GM21367 (cell line): ENCODE results near the gene TRIO.

Experiments used
- ATAC-seq: cut with Tn5 transposase; IDR thresholded peaks from one replicate; pipeline ENCODE4 v1.9.1; 2021; ENCODE audit not compliant: unreplicated experiment

TRIO gene

DNA sequence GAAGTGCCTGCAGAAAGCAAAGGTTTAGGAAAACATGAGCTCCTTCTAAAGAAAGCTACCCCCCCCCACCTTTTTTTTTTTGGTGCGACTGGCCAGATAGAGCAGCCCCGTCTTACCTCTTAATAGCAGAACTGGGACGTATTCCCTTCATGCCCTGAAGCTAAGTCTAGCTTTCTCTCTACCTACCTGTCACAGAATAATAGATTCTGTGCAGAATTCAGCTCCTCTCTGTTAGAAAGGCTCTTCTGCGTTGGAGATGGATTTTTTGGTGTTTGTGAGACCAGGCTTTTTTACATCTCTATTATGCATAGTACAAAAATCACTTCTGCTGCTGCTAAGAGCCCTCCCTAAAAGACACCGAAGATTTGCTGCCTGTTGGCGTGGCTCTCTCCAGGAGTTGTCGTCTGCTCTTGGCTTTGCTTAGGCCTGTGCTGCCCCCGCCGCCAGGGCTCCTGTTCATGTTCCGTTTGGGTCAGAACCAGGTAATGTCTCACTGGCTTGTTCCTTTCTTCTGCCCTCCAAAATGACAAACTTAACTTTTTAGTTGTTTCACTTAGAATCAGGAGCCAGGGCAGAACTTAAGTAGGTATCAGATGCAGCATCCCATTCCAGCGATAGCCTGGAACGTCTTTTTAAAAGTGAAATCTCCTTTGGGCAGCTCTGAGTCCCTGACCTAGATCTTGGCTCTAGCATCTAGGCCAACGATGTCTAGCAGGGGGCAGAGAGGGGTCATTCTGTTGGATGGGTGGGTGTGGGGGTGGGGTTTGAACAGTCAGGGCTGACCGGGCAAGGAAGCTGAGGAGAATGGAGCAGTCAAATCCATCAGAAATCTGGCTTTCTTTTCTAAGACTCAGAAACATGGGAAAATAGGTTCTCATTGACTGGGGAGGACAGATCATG, 2.5 kb downstream of the TRIO start:
- no peak for ATAC-seq

DNA sequence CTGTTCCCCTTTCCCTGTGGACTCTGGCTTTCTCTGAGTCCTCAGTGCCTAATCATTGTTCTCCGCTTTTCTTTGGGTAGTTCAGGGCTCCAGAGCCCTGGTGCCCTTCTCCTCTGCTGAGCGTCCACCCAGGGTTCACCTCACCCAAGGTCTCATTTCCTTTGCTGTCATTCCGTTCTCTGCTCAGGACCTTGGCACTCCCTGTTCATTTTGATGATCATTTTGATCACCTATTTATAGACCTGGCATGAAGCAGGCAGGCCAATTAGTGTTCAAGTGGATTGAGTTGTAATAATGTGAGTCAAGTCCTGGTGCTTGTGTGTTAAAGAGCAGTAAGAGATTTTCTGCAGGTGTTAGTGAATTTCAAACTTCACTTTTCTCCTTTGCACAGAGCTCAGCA, 3.6 kb downstream of the TRIO start:
- no peak for ATAC-seq

DNA sequence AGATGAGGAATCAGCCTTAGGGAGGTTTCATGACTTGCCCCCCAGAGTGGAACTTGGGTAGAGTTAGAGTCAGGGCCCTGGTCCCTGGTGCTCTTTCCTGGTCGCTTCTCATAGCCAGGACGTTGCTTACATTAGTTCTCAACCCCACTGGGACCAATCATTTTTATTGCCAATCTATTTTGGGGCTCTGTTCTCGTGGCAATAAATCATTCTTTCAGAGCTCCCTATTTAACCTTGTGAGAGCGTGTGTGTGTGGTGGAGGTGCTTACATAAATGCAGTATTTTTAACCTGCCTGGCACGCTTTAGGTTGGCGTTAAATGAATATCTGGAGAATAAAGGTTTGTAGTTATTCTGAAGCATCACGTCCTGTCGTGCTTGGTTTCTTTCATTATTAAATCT, 4.1 kb downstream of the TRIO start:
- no peak for ATAC-seq

DNA sequence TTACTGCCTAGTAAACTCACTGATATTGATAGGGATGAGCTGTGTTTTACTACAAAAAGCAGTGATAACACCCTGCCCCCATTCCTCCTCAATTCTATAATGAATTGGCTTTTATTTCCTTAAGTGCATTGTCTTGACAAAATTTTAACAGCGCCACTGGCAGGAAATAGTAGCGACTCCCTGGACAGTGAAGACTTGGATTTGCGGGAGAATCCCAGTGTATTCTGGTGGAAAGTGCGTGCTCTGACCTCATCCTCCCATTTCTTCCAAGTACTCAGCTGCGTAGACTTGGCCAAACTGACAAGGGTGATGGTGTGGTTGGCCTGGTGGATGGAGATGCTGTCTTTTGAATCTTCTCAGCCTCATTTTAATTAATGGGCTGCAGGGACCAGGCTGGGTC, 5.3 kb downstream of the TRIO start:
- no peak for ATAC-seq

DNA sequence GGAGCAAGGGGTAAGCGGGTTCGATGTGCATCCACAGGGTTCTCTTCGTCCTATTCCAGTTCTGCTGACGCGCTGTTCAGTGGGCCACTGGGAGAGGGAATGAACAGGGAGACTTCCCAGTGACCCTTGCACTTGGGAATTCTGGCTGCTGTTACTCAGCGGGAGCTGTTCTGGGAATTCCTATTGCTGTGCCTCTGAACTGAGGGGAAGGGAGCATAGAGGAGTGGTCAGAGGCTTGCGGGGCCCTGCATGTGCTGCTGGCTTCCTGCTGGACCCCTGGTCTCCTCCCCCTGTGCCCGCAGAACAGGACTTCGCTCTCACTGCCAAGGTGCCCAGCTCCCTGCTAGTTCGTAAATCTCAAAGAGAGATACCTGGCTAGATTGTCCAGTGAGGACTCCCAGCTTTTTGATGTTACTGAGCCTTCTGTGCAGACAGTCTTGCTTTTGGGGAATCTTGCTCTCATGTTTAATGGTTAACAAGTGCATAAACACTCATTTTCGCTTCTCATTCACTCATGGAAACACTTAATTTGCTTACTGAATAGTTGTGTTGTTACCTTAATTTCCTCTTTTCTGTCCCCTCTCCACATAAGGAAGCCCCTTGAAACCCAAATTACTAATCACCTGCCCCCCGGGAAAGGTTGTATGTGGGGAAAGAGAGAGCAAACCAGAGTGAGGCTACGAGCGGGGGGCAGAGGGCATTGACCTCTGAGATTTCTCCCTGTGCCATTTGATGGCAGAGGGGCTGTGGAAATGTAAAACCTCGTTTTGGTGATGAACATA, 5.9 kb downstream of the TRIO start:
- ATAC-seq: no peak

DNA sequence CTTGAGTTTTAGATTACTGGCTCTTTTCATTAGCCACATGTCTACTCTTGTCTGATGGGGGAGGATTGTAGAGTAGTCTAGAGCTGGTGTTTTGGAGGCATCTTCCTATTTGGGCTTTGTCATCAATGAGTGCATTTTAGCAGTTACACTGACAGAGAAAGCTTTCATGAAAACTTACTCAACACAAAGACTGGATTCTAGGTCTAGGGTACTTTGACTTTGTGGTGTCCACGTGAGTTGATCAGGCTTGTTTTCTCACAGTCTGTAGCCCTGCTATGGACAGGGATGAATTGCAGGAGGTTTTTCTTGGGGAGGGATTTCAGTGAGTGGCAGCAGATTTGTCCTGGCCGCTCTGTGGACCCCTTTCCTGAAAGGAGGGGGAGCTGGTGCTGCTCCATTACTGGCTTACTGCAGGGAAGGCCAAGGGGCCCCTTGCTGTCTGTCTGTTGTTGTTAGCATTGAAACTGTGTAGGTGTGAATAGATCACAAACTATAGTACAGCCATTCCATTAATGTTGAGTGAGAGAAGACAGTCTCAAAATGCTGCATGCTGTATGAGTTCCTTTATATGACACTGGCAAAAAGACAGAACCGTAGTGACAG, 6.6 kb downstream of the TRIO start:
- ATAC-seq: no peak

DNA sequence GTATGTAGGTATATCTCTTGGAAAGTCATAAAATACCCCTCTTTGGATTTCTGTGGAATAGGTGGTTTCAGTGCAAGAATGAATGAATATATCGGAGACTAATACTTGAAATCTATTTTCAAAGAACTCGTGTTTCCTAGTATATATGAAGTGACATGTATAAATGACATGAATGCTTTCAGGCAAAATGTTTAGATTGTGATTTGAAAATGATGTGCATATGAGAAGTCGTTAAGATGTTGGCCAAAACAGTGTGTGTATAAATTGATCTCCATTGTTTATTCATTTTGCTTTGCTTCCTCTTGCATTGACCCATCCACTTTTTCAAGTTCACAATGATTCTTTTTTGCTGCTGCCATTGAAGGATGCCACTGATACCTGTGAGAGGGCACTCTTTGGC, 8.3 kb downstream of the TRIO start:
- no peak for ATAC-seq

DNA sequence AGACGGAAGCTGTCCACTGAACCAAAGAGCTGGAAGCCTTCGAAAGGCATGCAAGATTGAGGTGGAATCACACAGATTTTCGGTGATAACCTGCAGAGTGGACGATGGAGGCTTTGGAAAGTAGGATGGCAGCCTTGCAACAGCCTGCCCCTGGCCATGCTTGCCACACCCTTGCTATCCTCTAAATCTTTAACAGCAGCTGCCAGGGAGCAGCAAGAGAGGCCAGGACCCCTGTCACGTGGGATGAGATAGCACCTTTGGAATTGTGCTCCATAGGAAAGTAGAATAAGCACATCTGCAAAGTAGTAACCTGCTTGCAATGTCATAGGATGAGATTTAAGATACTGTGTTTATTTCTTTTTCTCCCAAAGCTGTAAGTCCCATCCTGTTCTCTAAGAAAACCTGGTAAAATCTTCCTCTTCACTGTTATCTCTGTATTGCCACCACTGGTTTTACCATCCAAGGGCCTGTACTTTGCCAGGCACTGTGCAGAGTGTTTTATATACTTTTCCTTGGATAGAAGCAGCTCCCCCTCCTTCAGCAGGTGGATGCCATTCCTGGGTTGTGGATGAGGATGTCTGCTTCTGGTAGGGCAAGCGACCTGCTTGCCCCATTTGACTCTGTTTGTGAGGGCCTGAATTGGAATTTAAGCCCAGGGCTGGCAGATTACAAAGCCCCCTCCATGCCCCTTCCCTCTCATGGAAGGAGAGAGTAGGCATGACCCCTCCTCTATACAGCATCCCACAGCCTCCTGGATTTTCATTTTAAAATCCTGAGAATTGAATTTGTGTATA, 10.1 kb downstream of the TRIO start:
- ATAC-seq: no peak

DNA sequence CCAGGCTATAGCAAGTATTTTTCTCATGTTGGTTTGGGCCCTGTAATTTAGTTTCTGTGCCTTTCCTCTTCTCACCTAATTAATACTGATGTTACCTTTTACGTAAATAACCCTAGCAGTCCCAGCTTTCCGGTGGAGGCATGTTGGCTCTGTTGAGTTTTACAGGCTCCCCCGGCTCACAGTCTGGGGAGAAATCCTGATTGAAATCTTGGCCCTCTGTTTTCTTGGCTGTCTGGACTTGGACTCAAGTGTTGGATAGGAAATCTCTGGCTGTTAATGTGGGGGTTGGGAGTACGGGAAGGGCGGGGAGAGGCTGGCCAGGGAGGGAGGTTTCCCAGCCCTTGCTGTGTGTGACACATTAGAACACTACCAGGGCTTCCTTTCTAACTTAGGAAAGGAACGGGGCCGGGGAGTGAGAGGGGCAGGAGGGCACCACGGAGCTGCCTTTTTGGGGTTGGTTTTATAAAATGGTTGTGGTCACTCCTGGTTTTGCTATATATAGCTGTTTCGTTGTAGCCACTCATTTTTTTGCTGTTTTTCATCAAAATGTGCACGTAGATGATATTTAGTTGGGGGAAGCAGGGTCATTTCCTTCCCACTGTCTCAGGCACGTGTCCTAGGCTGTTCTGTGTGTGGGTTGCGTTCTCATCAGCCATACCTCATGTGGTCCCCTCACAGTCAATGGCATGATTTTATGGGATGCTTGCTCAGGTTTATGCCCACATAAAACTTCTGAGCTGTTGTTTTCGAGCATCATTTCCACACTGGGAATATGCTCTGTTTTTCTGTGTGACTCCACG, 11.0 kb downstream of the TRIO start:
- ATAC-seq: peak; percentile 32

DNA sequence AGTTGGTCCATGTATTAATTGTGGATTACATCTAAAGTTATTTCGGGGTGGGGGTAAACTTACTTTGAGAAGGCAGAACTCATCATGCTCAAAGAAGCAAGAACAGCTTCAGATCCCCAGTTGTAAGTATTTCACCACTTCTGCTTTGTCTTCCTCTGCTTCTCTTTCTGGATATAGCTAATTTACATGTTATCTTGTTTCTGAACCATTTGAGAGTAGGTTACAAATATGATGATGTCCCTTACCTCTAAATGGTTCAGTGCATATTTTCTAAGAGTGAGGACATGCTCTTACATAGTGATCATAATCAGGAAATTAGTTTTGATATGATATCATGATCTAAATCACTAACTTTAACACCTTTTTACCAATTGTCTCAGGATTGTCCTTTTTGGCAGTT, 11.9 kb downstream of the TRIO start:
- peak; percentile 55 for ATAC-seq

DNA sequence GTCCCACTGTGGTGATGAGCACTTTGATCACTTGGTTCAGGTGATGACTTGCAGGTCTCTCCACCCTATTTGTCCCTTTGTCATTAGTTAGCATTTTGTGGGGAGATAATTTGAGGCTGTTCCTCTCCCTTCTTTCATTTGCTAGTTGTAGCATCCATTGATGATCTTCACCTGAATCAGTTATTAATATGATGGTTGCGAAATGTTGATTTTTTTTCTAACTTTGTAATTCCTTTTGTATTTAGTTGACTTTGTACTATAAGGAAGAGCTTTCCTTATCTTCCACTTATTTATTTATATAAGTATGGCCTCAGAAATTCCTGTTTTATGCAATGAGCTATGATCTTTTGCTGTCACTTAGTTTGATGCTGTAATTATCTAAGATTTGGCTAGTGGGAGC, 12.6 kb downstream of the TRIO start:
- ATAC-seq: no peak

DNA sequence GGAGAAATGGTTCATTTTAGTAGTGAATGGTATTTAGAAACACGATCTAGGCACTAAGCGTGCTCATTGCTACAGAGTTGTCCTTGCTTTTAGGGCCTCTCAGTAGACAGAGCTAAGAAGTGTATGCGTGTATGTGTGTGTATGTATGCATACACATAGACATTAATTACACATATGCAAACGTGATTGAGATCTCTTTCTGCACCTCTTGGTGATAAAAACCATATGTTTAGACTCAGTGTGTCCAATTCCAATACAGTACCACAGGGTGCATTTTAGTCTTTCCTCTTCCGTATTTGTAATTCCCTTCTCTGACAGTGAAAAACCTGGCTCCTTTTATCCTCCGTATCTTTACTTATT, 13.1 kb downstream of the TRIO start:
- no peak for ATAC-seq

DNA sequence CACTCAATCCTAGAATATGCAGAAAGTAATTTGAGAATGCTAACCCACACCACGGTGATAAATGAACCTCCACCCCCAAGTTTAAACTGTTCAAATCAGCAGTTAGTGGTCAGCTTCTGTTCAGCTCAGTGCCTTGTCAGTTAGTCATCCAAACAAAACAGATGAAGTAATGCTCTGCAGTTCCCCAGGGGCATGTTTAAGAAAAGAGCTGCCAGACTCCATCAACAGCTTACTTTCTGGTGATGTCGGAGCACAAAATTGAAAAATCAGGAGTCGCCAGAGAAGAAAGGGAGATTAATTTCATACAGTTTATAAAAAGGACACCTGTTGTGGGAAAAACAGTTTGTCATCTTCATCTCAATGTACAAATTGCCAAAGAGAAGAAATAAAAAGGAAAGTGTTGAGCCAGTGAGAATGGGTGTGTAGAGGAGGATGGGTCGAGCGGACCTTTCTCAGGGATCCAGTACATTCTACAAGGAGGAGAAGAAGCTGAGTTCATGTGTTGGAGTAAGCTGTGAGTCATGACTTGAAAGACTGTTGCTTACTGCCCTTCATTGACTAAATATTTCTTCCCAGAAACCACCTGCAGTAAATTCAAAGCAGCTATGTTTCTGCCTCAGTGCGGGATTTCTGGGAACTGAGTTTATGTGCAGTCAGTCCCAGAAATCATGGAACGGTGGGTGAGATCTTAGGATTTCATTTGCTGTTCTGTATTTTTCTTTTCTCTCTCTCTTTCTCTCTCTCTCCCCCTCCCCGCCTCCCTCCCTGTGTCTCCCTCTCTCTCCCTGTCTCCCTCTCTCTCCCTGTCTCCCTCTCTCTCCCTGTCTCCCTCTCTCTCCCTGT, 13.7 kb downstream of the TRIO start:
- ATAC-seq: peak; percentile 60

DNA sequence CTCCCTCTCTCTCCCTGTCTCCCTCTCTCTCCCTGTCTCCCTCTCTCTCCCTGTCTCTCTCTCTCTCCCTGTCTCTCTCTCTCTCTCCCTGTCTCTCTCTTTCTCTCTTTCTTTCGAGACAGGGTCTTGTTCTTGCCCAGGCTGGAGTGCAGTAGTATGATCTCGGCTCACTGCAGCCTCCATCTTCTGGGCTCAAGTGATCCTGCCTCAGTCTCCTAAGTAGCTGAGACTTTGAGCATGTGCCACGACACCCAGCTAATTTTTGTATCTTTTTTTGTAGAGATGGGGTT, 14.3 kb downstream of the TRIO start:
- ATAC-seq: no peak

DNA sequence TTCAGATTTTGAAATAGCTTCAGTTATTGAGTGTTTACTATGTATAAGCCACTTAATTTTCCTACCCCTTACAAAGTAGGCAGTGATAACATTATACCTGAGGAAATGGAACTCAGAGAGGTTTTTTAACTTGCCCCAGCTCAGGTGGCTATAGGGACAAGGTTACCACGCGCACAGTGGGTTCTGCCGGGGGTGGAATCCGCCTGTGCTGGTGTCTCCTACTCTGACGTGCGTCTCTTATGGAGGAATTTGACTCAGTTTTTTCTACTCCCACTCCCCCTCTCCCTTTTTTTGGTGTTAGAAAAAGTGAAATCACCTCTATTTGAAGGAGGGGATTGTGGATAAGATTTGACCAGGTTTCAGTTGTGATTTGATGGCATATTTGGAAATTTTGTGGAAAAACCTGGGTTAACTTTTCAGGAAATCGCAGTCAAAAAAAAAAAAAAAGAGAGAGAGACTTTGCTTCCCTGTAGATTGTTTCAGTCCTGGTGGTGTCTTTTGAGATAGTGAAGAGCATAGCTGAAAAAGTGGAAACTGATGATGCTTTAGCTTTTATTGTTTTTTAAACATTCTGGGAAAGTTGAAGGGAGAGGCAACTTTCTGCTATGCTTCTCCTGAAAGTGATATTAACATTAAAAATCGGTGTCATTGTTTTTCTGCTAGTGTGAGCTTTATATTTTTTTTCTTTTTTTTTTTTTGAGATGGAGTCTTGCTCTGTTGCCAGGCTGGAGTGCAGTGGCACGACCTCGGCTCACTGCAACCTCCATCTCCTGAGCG, 15.9 kb downstream of the TRIO start:
- ATAC-seq: no peak

DNA sequence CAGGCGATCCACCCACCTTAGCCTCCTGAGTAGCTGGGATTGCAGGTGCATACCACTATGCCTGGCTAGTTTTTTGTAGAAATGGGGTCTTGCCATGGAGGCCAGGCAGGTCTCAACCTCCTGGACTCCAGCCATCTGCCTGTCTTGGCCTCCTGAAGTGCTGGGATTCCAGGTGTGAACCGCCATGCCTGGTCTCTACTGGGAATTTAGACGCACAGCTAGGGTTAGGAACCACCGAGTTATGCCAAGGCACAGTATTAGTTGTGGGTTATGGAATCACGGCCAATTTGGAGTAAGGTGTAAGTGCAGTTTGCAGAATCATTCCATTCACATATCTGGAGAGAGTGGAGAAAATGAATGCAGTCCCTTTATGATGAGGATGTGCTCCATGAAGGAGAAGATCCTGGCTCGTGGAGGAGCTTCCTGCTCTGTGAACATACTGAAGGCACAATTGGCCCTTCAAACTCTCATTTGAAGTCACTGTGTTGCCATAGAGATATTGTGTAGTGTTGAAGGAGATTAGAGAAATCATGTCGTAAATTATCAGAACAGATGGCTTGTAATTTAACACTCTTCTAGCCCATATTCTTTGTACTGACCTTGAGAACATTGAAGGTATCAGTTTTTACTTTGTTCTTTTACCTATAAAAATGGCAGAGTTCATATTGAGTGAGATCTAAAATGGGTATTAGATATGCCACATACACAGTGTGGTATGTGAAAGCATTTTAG, 18.8 kb downstream of the TRIO start:
- ATAC-seq: no peak

DNA sequence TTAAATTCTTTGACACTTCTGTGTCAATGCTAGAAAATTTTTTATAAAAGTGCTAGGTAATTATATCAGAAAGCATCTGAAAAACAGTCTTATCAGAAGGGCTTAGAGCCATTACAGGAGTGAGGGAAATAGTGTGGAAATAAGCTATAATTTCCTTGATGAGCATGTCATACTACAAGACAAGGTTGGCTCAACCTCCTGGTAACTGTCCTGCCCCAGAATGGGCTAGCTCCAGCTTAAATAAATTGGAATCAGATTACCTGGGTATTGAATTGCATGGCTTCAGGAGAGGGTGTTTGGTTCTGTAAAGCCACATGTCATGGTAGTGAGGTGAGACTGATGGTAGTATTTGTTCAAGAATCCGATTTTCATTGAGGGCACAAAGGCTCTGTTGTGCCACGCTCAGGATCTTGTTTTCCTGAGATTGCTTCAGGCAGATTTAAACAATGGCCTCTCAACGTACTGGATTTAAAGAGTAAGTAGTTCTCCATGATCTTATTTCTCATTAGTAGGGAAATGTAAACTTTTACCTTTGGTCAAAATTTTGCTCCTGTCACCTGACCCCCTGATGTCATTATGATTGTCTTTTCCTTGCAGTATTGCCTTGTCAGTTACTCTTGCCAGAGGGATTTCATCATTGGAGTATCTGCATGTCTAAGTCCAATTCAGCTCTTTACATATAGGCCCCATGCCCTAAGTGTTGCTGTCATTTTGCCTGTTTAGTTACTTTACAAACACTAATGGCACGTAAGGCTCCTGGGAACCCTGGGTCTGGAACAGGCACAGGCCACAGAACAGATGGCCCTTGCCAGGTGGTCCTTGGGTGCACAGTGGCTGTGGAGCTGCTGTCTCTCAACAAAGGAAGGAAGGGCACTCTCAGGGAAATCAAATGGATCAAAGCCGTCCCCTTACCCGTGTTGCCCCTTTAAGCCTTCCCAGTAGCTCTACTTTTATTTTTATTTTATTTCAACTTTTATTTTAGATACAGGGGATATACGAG, 21.3 kb downstream of the TRIO start:
- ATAC-seq: no peak
